Measurements from ENCODE around the gene EVA1C. TPM values are rescaled to one million over a fixed set of nuclear protein-coding genes. Genes with fewer than 3 reads are reported as not detected.

The EVA1C gene
- total and polyA plus RNA-seq, 9 donors: 27.1 to 156 (median 48.8) TPM

- no peak overlapping the region for H3K27ac ChIP-seq
- no peak overlapping the region for H3K4me3 ChIP-seq
- no peaks in the 10 kb centered on the region for H3K36me3 ChIP-seq
- DNase-seq: no peak
- TF ChIP-seq EP300 (IDR thresholded peaks at IDR 0.05): no peak
- TF ChIP-seq POLR2A (IDR thresholded peaks at IDR 0.05): no peak
- TF ChIP-seq CTCF (IDR thresholded peaks at IDR 0.05): no peak
- H3K9me3 ChIP-seq: no peaks in the 10 kb centered on the region
- no peaks in the 10 kb centered on the region for H3K27me3 ChIP-seq
- intact Hi-C loops (cut with DNase I): no loop called here
- WGBS, 3 donors: 71 to 90% (median 81%) methylated on average over 1 of the region's 1 CpG
- H3K4me1 ChIP-seq (ENCODE audit: insufficient read depth): no peaks in the 10 kb centered on the region
Measured at GRCh38 chr21:32549440-32549839, 136.9 kb downstream of the EVA1C start.

- no peaks in the 10 kb centered on the region for H3K27me3 ChIP-seq
- no peaks in the 10 kb centered on the region for H3K4me1 ChIP-seq (ENCODE audit: insufficient read depth)
- TF ChIP-seq CTCF (IDR thresholded peaks at IDR 0.05): no peak
- no peak for TF ChIP-seq POLR2A (IDR thresholded peaks at IDR 0.05)
- TF ChIP-seq EP300 (IDR thresholded peaks at IDR 0.05): no peak
- H3K9me3 ChIP-seq: no peaks in the 10 kb centered on the region
- intact Hi-C loops (cut with DNase I): no loop called here
- 53 to 90% (median 85%) methylated on average over 3 of the region's 3 CpGs for WGBS, 3 donors
- H3K27ac ChIP-seq: no peak overlapping the region
- H3K36me3 ChIP-seq: no peaks in the 10 kb centered on the region
- DNase-seq: no peak
- H3K4me3 ChIP-seq: no peak overlapping the region
Measured at GRCh38 chr21:32549886-32550285, 137.4 kb downstream of the EVA1C start.

GRCh38 chr21:32554832-32555638, 142.5 kb downstream of the EVA1C start:
- Histone ChIP-seq H3K27ac (no peak overlapping the region), H3K27me3 (no peaks in the 10 kb centered on the region), H3K9me3 (no peaks in the 10 kb centered on the region), H3K36me3 (no peaks in the 10 kb centered on the region), H3K4me1 (ENCODE audit: insufficient read depth) (no peaks in the 10 kb centered on the region), H3K4me3 (no peak overlapping the region)
- TF ChIP-seq POLR2A (IDR thresholded peaks at IDR 0.05) (no peak), EP300 (IDR thresholded peaks at IDR 0.05) (no peak), CTCF (IDR thresholded peaks at IDR 0.05) (no peak)
- DNase-seq: no peak
- 90 to 96% (median 94%) methylated on average over 4 of the region's 4 CpGs for WGBS, 3 donors
- intact Hi-C loops (cut with DNase I): no loop called here

- Histone ChIP-seq H3K27ac (no peak overlapping the region), H3K4me3 (no peak overlapping the region), H3K4me1 (ENCODE audit: insufficient read depth) (no peaks in the 10 kb centered on the region), H3K27me3 (no peaks in the 10 kb centered on the region), H3K9me3 (no peaks in the 10 kb centered on the region), H3K36me3 (no peaks in the 10 kb centered on the region)
- DNase-seq: no peak
- 89 to 95% (median 90%) methylated on average over 3 of the region's 3 CpGs for WGBS, 3 donors
- intact Hi-C loops (cut with DNase I): no loop called here
- TF ChIP-seq POLR2A (IDR thresholded peaks at IDR 0.05) (no peak), CTCF (IDR thresholded peaks at IDR 0.05) (no peak), EP300 (IDR thresholded peaks at IDR 0.05) (no peak)
Measured at GRCh38 chr21:32558106-32558505, 145.6 kb downstream of the EVA1C start.

All from ovary (tissue), 9 donors.